HG02571 (cell line): ENCODE data around the gene NLRC5.
"Not testable (repeated sequence)": the region's sequence is repeated elsewhere in the genome, so short reads cannot be mapped to it uniquely, and the experiment has no call there.

Experiments used
- ATAC-seq: cut with Tn5 transposase; IDR thresholded peaks from one replicate; pipeline ENCODE4 v1.9.1; 2021; ENCODE audit warnings: mild to moderate bottlenecking, moderate library complexity; ENCODE audit not compliant: unreplicated experiment

The NLRC5 gene

GRCh38 chr16:57098188-57098841, 109.0 kb downstream of the NLRC5 start:
- ATAC-seq = no peak

DNA sequence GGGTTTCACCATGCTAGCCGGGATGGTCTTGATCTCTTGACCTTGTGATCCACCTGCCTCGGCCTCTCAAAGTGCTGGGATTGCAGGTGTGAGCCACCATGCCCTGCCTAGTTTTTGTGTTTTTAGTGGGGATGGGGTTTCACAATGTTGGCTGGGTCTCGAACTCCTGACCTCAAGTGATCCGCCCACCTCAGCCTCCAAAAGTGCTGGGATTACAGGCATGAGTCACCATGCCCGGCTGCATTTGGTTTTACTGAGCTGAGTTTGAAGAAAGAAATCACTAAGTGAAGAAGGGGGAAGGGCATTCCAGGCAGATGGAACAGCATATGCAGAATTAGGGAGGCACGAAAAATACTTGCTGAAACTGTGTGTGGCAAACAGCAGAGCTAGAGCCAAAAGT, 110.6 kb downstream of the NLRC5 start:
- not testable (repeated sequence) for ATAC-seq

DNA sequence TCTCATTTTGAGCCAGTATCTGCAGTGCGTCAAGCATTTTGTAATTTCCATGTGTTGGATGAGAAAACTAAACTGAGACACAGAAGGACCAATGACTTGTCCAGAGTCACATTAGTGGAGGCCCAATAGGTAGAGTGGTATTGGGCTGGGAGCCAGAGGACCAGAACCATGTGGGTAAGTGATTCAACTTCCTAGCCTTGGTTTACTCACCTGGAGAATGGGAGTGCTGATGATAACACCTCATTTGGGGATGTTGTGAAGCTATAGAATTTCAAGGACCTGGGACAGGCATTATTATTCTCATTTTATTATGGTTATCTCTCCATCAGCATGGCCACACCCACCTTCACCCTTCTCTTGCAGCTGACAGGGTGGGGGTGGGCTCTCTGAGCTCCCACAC, 111.1 kb downstream of the NLRC5 start:
- ATAC-seq = no peak

DNA sequence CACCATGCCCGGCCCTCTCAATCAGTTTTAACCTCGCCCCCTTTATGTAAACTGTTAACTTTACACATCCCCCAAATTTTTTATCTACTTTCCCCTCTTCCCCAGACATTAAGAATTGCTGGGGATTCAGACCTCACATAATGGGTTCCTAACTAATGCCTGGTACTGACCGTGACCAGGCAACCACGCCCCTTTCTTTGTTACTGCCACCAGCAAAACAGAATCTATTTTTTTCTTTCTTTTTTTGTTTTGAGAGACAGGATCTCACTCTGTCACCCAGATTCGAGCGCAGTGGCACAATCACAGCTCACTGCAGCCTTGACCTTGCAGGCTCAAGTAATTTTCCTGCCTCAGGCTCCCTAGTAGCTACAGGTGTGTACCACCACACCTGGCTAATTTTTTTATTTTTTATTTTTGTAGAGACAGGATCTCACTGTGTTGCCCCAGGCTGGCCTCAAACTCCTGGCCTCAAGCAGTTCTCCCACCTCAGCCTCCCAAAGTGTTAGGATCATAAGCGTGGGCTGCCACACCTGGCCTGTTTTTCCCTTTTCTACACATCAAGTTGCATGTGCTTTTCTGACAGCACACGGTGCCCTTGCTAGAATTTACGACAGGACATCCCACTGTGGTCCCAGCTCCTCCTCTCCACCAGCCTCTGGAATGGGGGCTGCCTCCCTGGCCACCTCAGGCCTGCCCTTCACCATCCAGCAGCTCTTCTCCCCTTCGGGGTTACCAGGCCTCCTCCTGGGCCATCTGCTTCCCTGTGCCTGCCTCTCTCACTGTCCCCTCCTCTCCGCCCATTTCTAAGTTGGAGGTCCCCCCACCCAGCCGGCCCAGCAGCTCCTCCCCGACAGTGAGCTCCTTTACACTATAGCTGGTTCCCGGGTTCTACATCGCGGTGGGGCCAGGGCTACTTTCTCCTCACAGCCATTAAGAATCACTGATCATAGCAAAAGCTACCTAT, 113.8 kb downstream of the NLRC5 start:
- ATAC-seq = no peak

- no peak for ATAC-seq
Observed at GRCh38 chr16:57104706-57105105, 115.3 kb downstream of the NLRC5 start.

GRCh38 chr16:57105184-57105583, 115.8 kb downstream of the NLRC5 start:
- ATAC-seq = no peak

- ATAC-seq = no peak
Observed at GRCh38 chr16:57106767-57107166, 117.4 kb downstream of the NLRC5 start.

- ATAC-seq = no peak
Observed at GRCh38 chr16:57107321-57107922, 118.1 kb downstream of the NLRC5 start.

DNA sequence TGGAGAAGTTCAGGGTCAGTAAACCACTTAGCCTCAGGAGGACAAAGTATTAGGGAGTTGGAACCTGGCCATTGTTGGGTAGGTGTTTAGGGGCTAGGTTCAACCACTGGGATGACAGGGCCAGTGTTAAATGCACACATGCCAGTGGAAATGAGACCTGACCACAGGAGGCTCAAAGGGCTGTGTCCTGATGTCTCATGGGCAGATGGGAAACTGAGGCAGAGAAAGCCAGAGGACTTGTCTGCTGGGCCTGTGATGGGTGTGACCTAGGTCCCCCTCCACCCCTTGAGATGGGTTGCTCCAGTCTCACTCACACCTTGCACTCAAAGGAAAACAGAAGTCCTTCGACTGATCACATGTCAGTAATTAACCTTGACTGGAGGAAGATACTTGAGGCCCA, 119.1 kb downstream of the NLRC5 start:
- ATAC-seq = no peak

DNA sequence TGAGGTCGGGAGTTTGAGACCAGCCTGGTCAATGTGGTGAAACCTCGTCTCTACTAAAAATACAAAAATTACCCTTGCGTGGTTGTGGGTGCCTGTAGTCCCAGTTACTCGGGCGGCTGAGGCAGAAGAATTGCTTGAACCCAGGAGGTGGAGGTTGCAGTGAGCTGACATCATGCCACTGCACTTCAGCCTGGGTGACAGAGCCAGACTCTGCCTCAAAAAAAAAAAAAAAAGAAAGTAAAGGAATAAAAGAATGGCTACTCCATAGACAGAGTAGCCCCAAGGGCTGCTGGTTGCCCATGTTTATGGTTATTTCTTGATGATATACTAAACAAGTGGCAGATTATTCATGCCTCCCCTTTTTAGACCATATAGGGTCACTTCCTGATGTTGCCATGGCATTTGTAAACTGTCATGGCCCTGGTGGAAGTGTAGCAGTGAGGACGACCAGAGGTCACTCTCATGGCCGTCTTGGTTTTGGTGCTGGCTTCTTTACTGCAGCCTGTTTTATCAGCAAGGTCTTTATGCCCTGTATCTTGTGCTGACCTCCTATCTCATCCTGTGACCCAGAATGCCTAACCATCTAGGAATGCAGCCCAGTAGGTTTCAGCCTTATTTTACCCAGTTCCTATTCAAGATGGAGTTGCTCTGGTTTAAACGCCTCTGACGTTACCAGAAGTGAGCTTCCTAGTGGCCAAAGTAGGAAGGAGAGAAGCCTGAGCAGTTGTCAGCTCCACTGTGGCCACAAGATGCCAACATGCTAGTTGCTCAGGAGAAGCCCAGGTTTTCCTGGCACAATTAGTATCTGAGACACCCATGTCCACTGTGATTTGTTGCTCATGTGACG, 120.1 kb downstream of the NLRC5 start:
- not testable (repeated sequence) for ATAC-seq

- no peak for ATAC-seq
Observed at GRCh38 chr16:57110937-57111336, 121.6 kb downstream of the NLRC5 start.

- no peak for ATAC-seq
Observed at GRCh38 chr16:57111420-57111819, 122.1 kb downstream of the NLRC5 start.

- ATAC-seq = no peak
Observed at GRCh38 chr16:57112403-57113041, 123.2 kb downstream of the NLRC5 start.

DNA sequence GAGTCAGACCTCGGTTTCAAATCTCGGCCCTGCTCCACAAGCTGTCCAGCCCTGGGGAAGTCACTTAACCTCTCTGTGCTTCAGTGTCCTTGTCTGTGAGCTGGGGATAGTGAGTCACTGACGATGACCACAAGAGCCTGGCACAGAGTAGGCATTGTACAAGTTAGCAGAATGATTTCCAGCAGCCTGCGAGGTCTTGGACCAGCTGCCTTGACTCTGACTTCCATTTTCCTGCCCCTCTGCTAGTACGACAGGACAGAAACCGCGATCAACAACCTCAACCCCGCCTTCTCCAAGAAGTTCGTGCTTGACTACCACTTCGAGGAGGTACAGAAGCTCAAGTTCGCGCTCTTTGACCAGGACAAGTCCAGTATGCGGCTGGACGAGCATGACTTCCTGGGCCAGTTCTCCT, 123.7 kb downstream of the NLRC5 start:
- no peak for ATAC-seq

DNA sequence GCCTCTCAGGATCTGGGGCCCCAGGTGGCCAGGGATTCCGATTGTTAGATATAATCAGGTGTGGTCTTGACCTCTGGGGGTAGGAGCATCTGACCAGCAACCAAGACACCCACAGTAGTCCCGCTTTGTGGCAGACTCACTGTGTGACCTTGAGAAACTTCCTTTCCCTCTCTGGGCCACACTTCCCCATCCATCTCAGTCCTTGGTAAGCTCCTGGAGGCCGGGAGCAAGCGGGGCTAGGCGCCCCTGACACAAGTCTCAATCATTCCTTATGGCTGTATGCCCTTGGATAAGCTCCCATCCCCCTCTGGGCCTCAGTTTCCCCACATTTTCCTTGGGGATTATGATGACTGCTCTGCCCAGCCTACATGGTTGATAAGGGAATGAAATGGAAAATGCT, 124.3 kb downstream of the NLRC5 start:
- ATAC-seq = no peak

DNA sequence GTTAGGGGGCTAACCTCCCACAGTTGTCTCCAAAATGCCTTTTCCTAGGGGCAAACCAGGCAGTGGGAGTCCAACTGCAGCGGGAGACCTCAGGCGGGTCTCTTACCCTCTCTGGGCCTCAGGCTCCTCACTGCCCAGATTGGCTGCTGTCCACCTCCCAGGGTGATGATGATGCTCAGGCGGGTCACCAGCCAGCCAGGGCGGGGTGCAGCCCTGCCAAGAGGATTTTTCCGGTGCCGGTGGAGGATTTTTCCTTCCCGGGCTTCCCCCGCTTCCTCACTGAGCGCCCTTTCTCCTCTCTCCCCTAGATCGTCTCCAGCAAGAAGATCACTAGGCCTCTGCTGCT, 125.8 kb downstream of the NLRC5 start:
- no peak for ATAC-seq

DNA sequence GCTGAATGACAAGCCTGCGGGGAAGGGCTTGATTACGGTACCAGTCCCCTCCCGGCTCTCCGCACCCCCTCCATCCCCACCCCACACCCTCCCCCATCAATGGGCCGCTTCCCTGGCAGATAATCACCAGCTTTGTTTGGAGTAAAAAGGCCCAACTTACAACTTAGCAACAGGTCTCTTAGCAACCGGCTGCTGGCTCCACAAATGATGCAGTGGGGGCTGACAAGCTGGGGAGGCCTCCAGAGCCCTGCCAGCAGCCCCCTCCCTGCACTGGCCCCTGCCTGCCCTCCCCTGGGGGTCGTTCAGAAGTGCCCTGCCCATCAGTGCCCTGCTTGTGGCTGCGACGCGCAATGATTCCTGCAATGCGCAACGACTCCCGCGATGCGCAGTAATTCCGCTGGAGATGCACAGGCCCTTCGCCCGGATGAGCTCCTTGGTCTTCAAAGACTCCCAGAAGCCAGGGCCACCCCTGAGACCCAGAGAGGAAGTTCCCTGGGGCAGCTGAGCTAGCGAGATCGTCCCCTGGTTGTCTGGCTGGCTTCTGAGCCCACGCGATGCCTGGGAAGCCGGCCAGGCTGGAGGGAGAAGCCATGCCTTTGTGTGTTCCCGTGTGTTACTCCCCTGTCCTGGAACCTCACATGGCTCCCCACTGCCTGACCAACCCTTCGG, 126.3 kb downstream of the NLRC5 start:
- no peak for ATAC-seq

DNA sequence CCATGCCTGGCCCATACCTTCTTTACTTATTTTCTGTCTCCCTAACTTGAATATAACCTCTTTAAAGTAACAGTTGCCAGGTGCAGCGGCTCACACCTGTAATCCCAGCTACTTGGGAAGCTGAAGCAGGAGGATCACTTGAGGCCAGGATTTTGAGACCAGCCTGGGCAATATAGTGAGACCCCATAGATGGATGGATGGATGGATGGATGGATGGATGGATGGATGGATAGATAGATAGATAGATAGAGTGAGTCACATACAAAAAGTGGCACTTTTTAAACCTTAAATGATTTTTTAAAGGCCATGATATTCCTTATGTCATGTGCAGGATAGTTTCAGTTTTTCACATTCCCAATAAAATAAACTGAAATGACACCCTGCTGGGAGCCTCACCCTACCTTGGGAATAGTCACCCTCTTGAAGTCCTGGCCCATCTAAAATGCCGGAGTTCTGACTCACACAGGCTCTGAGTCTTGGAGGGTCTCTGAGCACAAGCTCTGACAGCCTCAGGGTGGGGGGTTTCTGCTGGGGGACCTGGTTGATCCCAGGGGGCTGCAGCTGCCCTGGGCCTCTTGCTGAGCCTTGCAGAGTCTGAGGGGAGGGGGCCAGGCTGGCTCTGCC, 129.2 kb downstream of the NLRC5 start:
- ATAC-seq = no peak

GRCh38 chr16:57123216-57123973, 134.0 kb downstream of the NLRC5 start:
- no peak for ATAC-seq
